NB4 (cell line): ENCODE data around the gene OS9.

Experiments
- CTCF ChIP-seq: IDR thresholded peaks from one replicate; pipeline ENCODE4 v1.5.1; 2012; ENCODE audit warnings: low read depth, low read length
- MAX ChIP-seq: IDR thresholded peaks from 2 replicates; pipeline ENCODE4 v1.6.1; 2011; ENCODE audit warnings: low read depth, low read length
- MYC ChIP-seq: IDR thresholded peaks from 2 replicates; pipeline ENCODE4 v1.6.1; 2011; ENCODE audit warnings: low read depth, low read length
- POLR2A ChIP-seq: IDR thresholded peaks from 2 replicates; pipeline ENCODE4 v1.6.1; 2011; ENCODE audit warnings: mild to moderate bottlenecking; ENCODE audit not compliant: insufficient read length; ENCODE audit errors: extremely low read depth

GRCh38 chr12:57738661-57739237, 44.8 kb downstream of the OS9 start, which contains the start of gene AGAP2:
- TF ChIP-seq MAX (no peak), CTCF (no peak), POLR2A (no peak), MYC (no peak)
